Renal cortical epithelial cell (primary cell): ENCODE results near the gene DDI2. TPM values are rescaled to one million over a fixed set of nuclear protein-coding genes. Genes with fewer than 3 reads are reported as not detected.
"Not testable (repeated sequence)": the region's sequence is repeated elsewhere in the genome, so short reads cannot be mapped to it uniquely, and the experiment has no call there.

Experiments
- DNase-seq: peaks from one replicate; pipeline ENCODE4 v3.0.0-alpha.2; 2011; ENCODE audit warnings: low read depth
- total RNA-seq: library from RNA; depleted of rRNA; stranded (reverse); fragments of >200 nt; gene quantifications from 2 replicates; pipeline ENCODE4 v1.2.3, GENCODE V29; 2014

The DDI2 gene
- total RNA-seq, 1 donor from 2014 or later = 33.0 TPM

DNA sequence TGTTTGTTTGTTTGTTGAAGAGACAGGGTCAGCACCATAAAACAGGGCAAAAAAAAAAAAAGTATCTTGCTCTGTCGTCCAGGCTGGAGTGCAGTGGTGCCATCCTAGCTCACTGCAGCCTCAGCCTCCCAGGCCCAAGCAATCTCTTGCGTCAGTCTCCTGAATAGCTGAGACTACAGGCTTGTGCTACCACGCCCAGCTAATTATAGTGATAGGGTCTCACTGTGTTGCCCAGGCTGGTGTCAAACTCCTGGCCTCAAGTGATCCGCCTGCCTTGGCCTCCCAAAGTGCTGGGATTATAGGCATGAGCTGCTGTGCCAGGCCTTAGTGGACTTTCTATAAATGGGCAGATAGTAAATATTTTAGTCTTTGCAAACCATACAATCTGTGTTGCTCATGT lies 19.2 kb downstream of the DDI2 start:
- no peak for DNase-seq

DNA sequence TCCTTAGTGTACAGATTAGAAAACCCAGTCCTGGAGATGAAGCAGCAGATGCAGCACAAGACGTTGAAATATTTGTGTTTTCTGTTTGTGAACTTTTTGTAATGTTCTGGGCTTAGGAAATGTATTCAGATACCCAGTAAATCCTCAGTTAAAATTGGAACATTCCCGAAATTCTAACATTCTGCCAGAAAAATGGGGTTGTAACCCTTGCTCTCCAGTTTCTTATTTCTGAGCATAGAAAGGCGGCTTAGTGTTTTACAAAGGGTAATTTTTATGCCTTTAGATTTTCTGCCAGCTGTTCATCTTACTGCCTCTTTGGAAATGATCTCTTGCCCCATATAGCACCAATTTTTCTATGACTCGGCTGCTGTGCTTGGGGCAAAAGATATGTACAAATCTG lies 20.6 kb downstream of the DDI2 start:
- DNase-seq = no peak

GRCh38 chr1:15639262-15639661 lies 22.0 kb downstream of the DDI2 start:
- no peak for DNase-seq

DNA sequence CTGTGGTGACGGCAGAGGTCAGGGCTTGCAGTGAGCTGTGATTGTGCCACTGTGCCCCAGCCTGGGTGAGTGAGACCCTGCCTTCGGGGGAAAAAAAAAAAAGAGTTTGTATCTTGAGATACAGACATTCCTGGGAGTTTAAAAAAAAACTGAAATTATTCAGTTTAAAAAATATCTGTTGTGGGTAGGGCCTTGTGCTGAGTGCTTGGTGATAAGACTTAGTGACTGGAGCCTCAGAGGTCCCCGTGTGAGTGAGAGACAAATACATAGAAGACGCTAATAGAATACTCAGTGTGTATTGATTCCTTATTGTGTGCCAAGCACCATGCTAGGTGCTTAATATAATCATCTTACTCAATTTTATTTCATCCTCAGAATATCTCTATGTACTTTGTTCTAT lies 22.7 kb downstream of the DDI2 start:
- no peak for DNase-seq

GRCh38 chr1:15640667-15641066 lies 23.4 kb downstream of the DDI2 start:
- peak; percentile 27 for DNase-seq

DNA sequence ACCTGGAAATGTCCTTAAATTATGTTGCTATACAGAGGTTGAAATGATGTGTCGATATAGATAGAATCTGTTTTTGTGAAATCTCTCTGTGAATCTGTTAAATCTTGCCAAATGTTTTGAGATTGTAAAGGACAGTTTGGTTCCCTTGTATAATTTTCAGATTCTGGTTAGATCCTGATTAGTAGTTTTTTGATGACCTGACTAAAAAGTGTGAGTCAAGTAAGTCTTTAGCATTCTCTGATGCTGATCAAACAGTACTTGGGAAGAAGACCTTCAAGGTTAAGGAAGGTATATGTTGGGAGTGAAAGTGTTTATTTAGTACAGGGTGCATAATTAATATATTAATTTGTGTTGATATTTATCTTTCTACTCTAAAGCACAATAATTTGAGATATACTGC lies 32.7 kb downstream of the DDI2 start:
- DNase-seq = no peak

GRCh38 chr1:15650433-15650832 lies 33.2 kb downstream of the DDI2 start:
- DNase-seq = no peak

- not testable (repeated sequence) for DNase-seq
Measured at GRCh38 chr1:15652130-15652529, 34.9 kb downstream of the DDI2 start.

DNA sequence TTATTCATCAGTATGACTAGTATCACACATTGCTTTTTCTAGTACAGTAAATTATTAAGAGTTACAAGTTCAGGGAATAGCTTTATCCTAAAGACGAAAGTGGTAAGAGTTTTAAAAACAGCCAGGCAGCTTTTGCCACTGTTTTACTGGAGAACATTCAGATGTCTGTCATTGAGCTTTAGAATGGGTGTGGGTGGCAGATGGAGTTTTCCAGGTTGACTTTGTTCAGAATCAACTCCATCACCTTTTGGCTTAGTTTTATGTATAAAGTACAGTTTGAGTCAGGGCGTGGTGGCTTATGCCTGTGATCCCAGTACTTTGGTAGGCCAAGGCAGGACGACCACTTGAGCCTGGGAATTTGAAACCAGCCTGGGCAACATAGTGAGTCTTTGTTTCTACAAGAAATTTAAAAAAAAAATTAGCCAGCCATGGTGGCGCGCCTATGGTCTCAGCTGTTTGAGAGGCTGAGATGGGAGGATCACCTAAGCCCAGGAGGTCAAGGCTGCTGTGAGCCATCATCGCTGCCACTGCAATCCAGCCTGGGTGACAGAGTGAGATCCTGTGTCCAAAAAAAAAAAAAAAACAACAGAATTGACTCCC lies 36.9 kb downstream of the DDI2 start:
- DNase-seq = no peak

GRCh38 chr1:15656464-15656863 lies 39.2 kb downstream of the DDI2 start:
- DNase-seq = no peak

- DNase-seq = no peak
Measured at GRCh38 chr1:15657021-15657420, 39.8 kb downstream of the DDI2 start.

- no peak for DNase-seq
Measured at GRCh38 chr1:15660151-15660550, 42.9 kb downstream of the DDI2 start.

GRCh38 chr1:15662477-15662876 lies 45.2 kb downstream of the DDI2 start:
- DNase-seq = no peak

DNA sequence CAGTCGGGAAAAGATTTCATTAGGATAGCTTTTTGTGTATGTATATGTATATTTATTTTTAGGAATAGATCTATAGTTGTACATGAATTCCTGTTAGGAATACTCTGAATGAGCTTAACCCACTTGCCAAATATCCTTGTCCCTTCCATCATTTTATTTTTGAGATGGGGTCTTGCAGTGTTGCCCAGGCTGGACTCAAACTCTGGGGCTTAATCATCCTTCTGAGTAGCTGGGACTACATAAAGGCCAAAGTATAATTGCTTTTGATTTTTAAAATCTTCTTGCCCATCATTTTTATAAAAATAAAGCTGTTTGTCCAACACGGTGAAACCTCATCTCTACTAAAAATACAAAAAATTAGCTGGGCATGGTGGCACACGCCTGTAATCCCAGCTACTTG lies 46.7 kb downstream of the DDI2 start:
- no peak for DNase-seq

DNA sequence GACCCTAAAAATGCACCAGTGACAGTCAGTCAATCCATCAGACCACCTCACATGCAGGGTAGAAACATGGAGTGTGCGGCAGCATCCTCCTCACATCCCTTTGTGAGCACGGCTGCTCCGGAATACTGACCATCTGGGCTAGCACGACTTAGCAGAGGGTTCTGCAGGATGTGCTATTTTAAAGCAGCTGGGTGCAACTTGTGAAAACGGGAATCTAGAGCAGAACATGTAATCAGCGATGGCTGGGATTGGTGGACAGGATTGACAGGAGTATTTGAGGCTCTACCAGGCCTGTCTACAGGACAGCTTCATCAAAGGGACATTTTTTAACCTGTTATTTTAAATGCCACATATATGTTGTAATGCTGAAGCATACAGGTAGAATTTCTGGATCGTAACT lies 50.1 kb downstream of the DDI2 start:
- no peak for DNase-seq

GRCh38 chr1:15668089-15668754 lies 51.0 kb downstream of the DDI2 start:
- DNase-seq = no peak

DNA sequence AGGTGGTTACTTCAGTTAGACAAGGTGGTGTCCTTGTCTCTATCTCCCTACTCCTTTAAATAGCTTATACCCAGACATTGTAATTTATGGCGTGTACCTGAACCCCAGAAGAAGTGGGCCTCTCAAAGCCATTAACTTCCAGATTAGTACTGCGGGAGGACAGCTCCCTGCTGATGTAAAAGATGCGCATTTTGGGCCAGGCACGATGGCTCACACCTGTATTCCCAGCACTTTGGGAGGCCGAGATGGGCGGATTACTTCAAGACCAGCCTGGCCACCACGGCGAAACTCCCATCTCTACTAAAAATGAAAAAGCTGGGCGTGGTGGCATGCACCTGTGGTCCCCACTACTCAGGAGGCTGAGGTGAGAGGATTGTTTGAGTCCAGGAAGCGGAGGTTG lies 51.8 kb downstream of the DDI2 start:
- no peak for DNase-seq

DNA sequence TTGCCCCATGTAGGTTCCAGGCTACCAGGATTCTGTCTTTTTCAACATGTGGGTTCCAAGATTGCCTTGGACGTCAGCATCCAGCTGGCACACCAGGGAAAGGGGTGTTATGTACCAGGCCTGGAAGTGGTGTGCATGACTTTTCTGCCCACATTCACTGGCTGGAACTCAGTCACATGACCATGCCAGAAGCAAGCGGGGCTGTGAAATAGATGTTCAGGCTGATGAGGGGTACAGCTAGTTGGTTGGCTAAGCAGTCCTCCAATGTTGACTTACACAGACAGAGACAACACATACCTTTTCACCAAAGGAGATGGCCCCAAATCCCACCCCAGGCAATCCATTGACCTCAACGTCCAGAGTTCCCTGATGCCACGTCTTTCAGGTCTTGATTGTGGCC lies 52.6 kb downstream of the DDI2 start:
- DNase-seq = no peak

DNA sequence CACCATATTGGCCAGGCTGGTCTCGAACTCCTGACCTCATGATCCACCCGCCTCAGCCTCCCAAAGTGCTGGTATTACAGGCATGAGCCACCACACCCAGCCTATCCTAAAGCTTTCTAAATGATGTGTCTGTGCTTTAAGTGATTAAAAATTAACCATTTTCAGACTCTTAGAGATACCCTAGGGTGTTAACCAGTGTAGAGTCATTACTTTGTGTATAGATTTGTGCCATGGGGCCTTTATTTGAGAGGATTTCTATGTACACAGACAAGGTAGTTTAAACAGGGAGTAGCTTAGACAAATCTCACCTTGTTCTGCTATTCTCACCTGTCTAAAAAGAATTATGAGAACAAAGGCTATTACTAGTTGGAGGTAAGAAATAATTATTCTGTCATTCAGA lies 54.2 kb downstream of the DDI2 start:
- no peak for DNase-seq

- DNase-seq = no peak
Measured at GRCh38 chr1:15674386-15675159, 57.3 kb downstream of the DDI2 start.

DNA sequence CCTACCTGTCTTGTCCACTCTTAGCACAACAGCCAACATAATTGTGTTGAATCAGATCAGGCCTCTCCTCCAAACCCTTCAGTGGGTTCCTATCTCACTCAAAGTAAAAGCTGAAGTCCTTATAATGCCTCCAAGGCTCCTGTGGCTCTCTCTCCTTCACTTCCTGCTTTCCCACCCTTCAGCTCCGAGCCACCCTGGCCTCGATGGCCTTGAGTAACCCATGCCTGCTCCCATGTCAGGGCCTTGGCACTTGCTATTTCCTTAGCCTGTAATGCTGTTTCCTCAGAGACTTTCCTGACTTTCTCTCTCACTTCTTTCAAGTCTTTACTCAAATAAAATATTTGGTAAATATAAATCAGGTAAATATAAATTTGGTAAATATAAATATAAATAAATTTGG lies 58.8 kb downstream of the DDI2 start:
- DNase-seq = no peak

DNA sequence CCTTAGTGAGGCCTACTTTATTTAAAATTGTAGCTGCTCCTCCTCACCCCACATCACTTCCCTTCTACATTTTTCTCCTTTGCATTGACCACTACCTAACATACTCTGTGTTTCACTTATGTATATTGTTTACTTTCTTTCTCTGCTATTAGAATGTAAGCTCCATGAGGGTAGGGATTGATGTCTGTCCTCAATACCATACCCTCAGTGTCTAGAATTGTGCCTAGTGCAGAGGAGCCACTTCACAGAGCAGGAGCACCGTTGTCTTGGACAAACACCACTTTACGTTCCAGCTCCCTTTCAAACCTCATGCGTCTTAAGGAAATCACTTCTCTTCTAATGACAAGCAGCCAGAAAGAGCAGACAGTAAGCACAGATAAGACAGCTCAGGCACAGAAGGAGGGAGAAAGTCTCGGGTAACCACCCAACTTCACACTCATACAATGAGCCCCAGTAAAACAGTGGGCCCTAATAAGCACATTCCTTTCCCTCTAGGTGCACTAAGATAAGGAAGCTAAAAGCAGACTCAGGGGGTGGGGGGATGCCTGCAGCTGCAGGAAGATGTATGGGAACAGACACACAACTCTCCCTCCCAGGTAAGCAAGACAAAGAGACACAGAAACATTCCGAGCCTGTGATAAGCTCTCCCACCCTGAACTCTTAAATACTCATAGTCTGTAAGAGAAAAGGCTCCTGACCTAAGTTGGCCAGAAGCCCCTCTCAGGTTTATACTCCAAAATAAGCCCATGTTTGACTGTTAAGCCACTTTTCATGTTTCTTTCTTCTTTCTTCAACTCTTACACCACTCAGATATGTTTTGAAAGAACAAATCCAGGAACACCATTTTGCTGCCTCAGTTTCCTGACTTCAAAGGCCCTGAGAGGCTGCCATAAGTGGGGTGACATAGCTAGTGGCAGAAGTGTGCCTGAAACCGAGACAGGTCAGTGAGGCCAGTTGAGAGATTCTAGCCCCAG lies 59.7 kb downstream of the DDI2 start:
- DNase-seq = no peak
